ENCODE data around the gene ZBTB37.
"Not testable (repeated sequence)": the region's sequence is repeated elsewhere in the genome, so short reads cannot be mapped to it uniquely, and the experiment has no call there.

Gene ZBTB37

GRCh38 chr1:173865468-173866164 is 2.6 kb upstream of the ZBTB37 start:
- DNase-seq (ENCODE audit: low read depth in 2 of 2), result no peak

GRCh38 chr1:173866413-173867115 is 1.6 kb upstream of the ZBTB37 start:
- DNase-seq (ENCODE audit: low read depth in 2 of 2), result no peak

GRCh38 chr1:173867141-173867752 is 933 bp upstream of the ZBTB37 start:
- no peak for DNase-seq (ENCODE audit: low read depth in 2 of 2)

- DNase-seq (ENCODE audit: low read depth in 2 of 2), result peak; percentile 94 to 98
Observed at GRCh38 chr1:173867753-173868265, 371 bp upstream of the ZBTB37 start, which contains the start of gene GAS5. Gene GAS5 (minus strand): TSS chr1:173867989.

- no peak for DNase-seq (ENCODE audit: low read depth in 2 of 2)
Observed at GRCh38 chr1:173869021-173869359, 810 bp downstream of the ZBTB37 start.

- no peak for DNase-seq (ENCODE audit: low read depth in 2 of 2)
Observed at GRCh38 chr1:173870252-173871075, 2.3 kb downstream of the ZBTB37 start.

- DNase-seq (ENCODE audit: low read depth in 2 of 2), result no peak
Observed at GRCh38 chr1:173871091-173871490, 2.9 kb downstream of the ZBTB37 start.

GRCh38 chr1:173871500-173871899 is 3.3 kb downstream of the ZBTB37 start:
- no peak for DNase-seq (ENCODE audit: low read depth in 2 of 2)

GRCh38 chr1:173876732-173877131 is 8.6 kb downstream of the ZBTB37 start:
- DNase-seq (ENCODE audit: low read depth in 2 of 2), result no peak

- DNase-seq (ENCODE audit: low read depth in 2 of 2), result no peak
Observed at GRCh38 chr1:173878251-173878650, 10.1 kb downstream of the ZBTB37 start.

- not testable (repeated sequence) for DNase-seq (ENCODE audit: low read depth in 2 of 2)
Observed at GRCh38 chr1:173881117-173881516, 12.9 kb downstream of the ZBTB37 start.

GRCh38 chr1:173884701-173885100 is 16.5 kb downstream of the ZBTB37 start:
- DNase-seq (ENCODE audit: low read depth in 2 of 2), result no peak

GRCh38 chr1:173886746-173887611 is 18.8 kb downstream of the ZBTB37 start:
- DNase-seq (ENCODE audit: low read depth in 2 of 2), result no peak

- no peak for DNase-seq (ENCODE audit: low read depth in 2 of 2)
Observed at GRCh38 chr1:173887627-173888026, 19.4 kb downstream of the ZBTB37 start.

GRCh38 chr1:173888749-173889148 is 20.6 kb downstream of the ZBTB37 start:
- no peak for DNase-seq (ENCODE audit: low read depth in 2 of 2)

GRCh38 chr1:173889885-173890284 is 21.7 kb downstream of the ZBTB37 start:
- no peak for DNase-seq (ENCODE audit: low read depth in 2 of 2)

GRCh38 chr1:173893611-173894010 is 25.4 kb downstream of the ZBTB37 start:
- DNase-seq (ENCODE audit: low read depth in 2 of 2), result no peak

- no peak for DNase-seq (ENCODE audit: low read depth in 2 of 2)
Observed at GRCh38 chr1:173894189-173894588, 26.0 kb downstream of the ZBTB37 start.

GRCh38 chr1:173900427-173900826 is 32.2 kb downstream of the ZBTB37 start:
- DNase-seq (ENCODE audit: low read depth in 2 of 2), result no peak

- no peak for DNase-seq (ENCODE audit: low read depth in 2 of 2)
Observed at GRCh38 chr1:173900992-173901391, 32.8 kb downstream of the ZBTB37 start.
